ENCODE measurements around the gene MDM4. TPM values are rescaled to one million over a fixed set of nuclear protein-coding genes. Genes with fewer than 3 reads are reported as not detected.

The MDM4 gene
- total RNA-seq, 1 experiment from 2014 or later: 49.6 TPM

GRCh38 chr1:204491655-204492054 is 24.6 kb upstream of the MDM4 start:
- no peak overlapping the region for H2BK120ac ChIP-seq (ENCODE audit: low read depth, low read length, poor library complexity, severe bottlenecking)
- H2BK12ac ChIP-seq (ENCODE audit: insufficient read length, low read depth, low read length): no peak overlapping the region
- H2BK5ac ChIP-seq (ENCODE audit: insufficient read length, low read length): no peak overlapping the region
- no peak overlapping the region for H3K14ac ChIP-seq (ENCODE audit: insufficient read depth, low read length)
- no peaks in the 10 kb centered on the region for H3K9me3 Mint-ChIP-seq
- H3K9me3 ChIP-seq (ENCODE audit: control insufficient read depth, low read depth, low read length): no peaks in the 10 kb centered on the region
- peaks cover 13% of the 10 kb centered on the region for H3K27me3 Mint-ChIP-seq (ENCODE audit: low read depth)
- no peak overlapping the region for H3T11ph ChIP-seq (ENCODE audit: low read length)
- no peak overlapping the region for H3K27ac ChIP-seq (ENCODE audit: insufficient read length, low read depth, low read length)
- H2AK5ac ChIP-seq (ENCODE audit: insufficient read length, low read length): no peak overlapping the region
- H3K23me2 ChIP-seq (ENCODE audit: insufficient read length, low read depth, low read length, poor library complexity, severe bottlenecking): peaks cover 16% of the 10 kb centered on the region
- H4K20me1 ChIP-seq (ENCODE audit: control insufficient read depth, insufficient read depth, insufficient read length): no peaks in the 10 kb centered on the region
- H3K27me3 ChIP-seq (ENCODE audit: insufficient read depth, low read length): no peaks in the 10 kb centered on the region
- peaks cover 24 to 30% of the 10 kb centered on the region in 2 experiments for H3K4me1 Mint-ChIP-seq
- H2BK15ac ChIP-seq (ENCODE audit: low read depth, low read length): no peak overlapping the region
- no peak overlapping the region for H3K56ac ChIP-seq (ENCODE audit: insufficient read length, low read depth, low read length)
- H4K91ac ChIP-seq (ENCODE audit: insufficient read length, low read depth, low read length): no peak overlapping the region
- no peak overlapping the region; a peak in 1 of 5 replicates for H3K4me3 Mint-ChIP-seq
- H4K5ac ChIP-seq (ENCODE audit: insufficient read length, low read depth, low read length): no peak overlapping the region
- H2BK20ac ChIP-seq (ENCODE audit: low read depth, low read length, poor library complexity, severe bottlenecking): no peak overlapping the region
- H3K4me1 ChIP-seq (ENCODE audit: insufficient read depth, low read length): peaks cover 12% of the 10 kb centered on the region; the same call in 1 of the 2 replicates
- H3K4me2 ChIP-seq (ENCODE audit: insufficient read depth, insufficient read length, low read length): no peak overlapping the region
- no peaks in the 10 kb centered on the region for H3K79me1 ChIP-seq (ENCODE audit: insufficient read depth, low read depth, low read length, poor library complexity, severe bottlenecking)
- TF ChIP-seq, protein P1, sequence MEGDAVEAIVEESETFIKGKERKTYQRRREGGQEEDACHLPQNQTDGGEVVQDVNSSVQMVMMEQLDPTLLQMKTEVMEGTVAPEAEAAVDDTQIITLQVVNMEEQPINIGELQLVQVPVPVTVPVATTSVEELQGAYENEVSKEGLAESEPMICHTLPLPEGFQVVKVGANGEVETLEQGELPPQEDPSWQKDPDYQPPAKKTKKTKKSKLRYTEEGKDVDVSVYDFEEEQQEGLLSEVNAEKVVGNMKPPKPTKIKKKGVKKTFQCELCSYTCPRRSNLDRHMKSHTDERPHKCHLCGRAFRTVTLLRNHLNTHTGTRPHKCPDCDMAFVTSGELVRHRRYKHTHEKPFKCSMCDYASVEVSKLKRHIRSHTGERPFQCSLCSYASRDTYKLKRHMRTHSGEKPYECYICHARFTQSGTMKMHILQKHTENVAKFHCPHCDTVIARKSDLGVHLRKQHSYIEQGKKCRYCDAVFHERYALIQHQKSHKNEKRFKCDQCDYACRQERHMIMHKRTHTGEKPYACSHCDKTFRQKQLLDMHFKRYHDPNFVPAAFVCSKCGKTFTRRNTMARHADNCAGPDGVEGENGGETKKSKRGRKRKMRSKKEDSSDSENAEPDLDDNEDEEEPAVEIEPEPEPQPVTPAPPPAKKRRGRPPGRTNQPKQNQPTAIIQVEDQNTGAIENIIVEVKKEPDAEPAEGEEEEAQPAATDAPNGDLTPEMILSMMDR (conservative IDR thresholded peaks at IDR 0.05): no peak
- H3K4ac ChIP-seq (ENCODE audit: low read depth, low read length): no peak overlapping the region
- no peak overlapping the region for H3K27ac Mint-ChIP-seq
- no peak overlapping the region for H2AFZ ChIP-seq (ENCODE audit: low read length)
- H3K79me2 ChIP-seq (ENCODE audit: insufficient read depth, low read length): no peaks in the 10 kb centered on the region
- H3K18ac ChIP-seq (ENCODE audit: insufficient read length, low read depth, low read length): no peak overlapping the region
- H4K8ac ChIP-seq (replicated peaks; ENCODE audit: insufficient read length, low read depth, low read length): no peak overlapping the region
- H3K36me3 Mint-ChIP-seq (ENCODE audit: insufficient read depth in 1 of 3, low read depth in 3 of 3): no peaks in the 10 kb centered on the region
- no peak for DNase-seq
- H3K23ac ChIP-seq (ENCODE audit: insufficient read length, low read depth, low read length): no peak overlapping the region
- no peak overlapping the region for H3K9ac ChIP-seq (ENCODE audit: extremely low read depth, insufficient read length, low read length)

All from H9 (cell line).